GM12878 (cell line): Measurements from ENCODE around the gene SLC35G6. TPM values are rescaled to one million over a fixed set of nuclear protein-coding genes. Genes with fewer than 3 reads are reported as not detected.

Source experiments
- ATAC-seq: fragments of 200-7000 bp; cut with Tn5 transposase; 3 replicates; pipeline ENCODE4 v1.9.1; 2020; ENCODE audit warnings: mild to moderate bottlenecking, moderate library complexity
- BruUV-seq: library from RNA; stranded (reverse); fragments of 400-500 nt; replicated peaks from 2 replicates; lab custom pipeline; 2021; lab: Mats Ljungman, UMichigan
- CTCF ChIA-PET: fragments of 300-600 bp; sonication (Branson Sonifier 250); formaldehyde crosslinking; extraction: SDS; loops from one replicate; lab custom pipeline; 2021; ENCODE audit warnings: inconsistent platforms; lab: Yijun Ruan, JAX
- POLR2A ChIA-PET: fragments of 350-600 bp; formaldehyde crosslinking; extraction: SDS; loops from one replicate; lab custom pipeline; 2021; ENCODE audit warnings: inconsistent platforms; lab: Charles Lee
- RAD21 ChIA-PET: fragments of 300-600 bp; sonication (Branson Sonifier 250); formaldehyde crosslinking; loops from one replicate; lab custom pipeline; 2023; ENCODE audit warnings: antibody characterized with exemption; ENCODE audit not compliant: unreplicated experiment; lab: Charles Lee
- SMC1A ChIA-PET: fragments of 300-600 bp; sonication (Branson Sonifier 250); formaldehyde crosslinking; loops from one replicate; lab custom pipeline; 2023; ENCODE audit not compliant: unreplicated experiment, uncharacterized antibody; lab: Charles Lee
- DNase-seq: peaks from one replicate; pipeline ENCODE4 v3.0.0-alpha.2; 2011; ENCODE audit warnings: low read depth, low spot score
- FAIRE-seq: peaks from 3 replicates; lab custom pipeline; 2011; peaks lifted over from hg19 to GRCh38; lab: Jason Lieb, UNC
- H2AFZ ChIP-seq: 2 replicates; pipeline ENCODE4 v1.6.0; 2011; ENCODE audit warnings: low read depth, low read length, control low read depth; ENCODE audit not compliant: control insufficient read depth
- H3K27ac ChIP-seq: 2 replicates; pipeline ENCODE4 v1.5.1; 2011; ENCODE audit warnings: control low read depth; ENCODE audit not compliant: control insufficient read depth, insufficient read depth
- H3K27me3 ChIP-seq, 2 experiments: replicated peaks in 1 of 2; 2 replicates each; pipeline versions ENCODE4 v1.6.0 to v1.6.1; 2011; ENCODE audit warnings: low read length in 1 of 2; ENCODE audit not compliant: control insufficient read depth in 2 of 2, insufficient read depth in 2 of 2
- H3K36me3 ChIP-seq, 2 experiments: 2 replicates each; pipeline ENCODE4 v1.5.1; 2011; ENCODE audit warnings: low read length in 1 of 2; ENCODE audit not compliant: control insufficient read depth in 2 of 2, insufficient read depth in 2 of 2
- H3K4me1 ChIP-seq: 2 replicates; pipeline ENCODE4 v1.6.1; 2011; ENCODE audit warnings: mild to moderate bottlenecking, low read length, moderate library complexity, mixed read lengths; ENCODE audit not compliant: control insufficient read depth, insufficient read depth
- H3K4me2 ChIP-seq: 2 replicates; pipeline ENCODE4 v1.6.0; 2011; ENCODE audit warnings: control low read depth; ENCODE audit not compliant: control insufficient read depth, insufficient read depth
- H3K4me3 ChIP-seq: fragments of 200-600 bp; sonication (generic); 2 replicates; pipeline ENCODE4 v1.5.1; 2016
- H3K79me2 ChIP-seq: 2 replicates; pipeline ENCODE4 v1.6.0; 2011; ENCODE audit warnings: low read length; ENCODE audit not compliant: control insufficient read depth, insufficient read depth
- H3K9ac ChIP-seq: 2 replicates; pipeline ENCODE4 v1.8.0; 2011; ENCODE audit warnings: low read length, control low read depth, mixed read lengths; ENCODE audit not compliant: control insufficient read depth, insufficient read depth
- H3K9me3 ChIP-seq: replicated peaks from 3 replicates; pipeline ENCODE4 v1.5.1; 2011; ENCODE audit warnings: mild to moderate bottlenecking, low read length; ENCODE audit not compliant: control insufficient read depth, insufficient read depth
- H4K20me1 ChIP-seq: 2 replicates; pipeline ENCODE4 v1.6.0; 2011; ENCODE audit not compliant: control insufficient read depth, insufficient read depth
- CHD4 ChIP-seq: fragments of 200-600 bp; sonication (generic); IDR thresholded peaks from 2 replicates; pipeline ENCODE4 v1.6.1; 2016; ENCODE audit warnings: mild to moderate bottlenecking
- MTA2 ChIP-seq: fragments of 450-650 bp; IDR thresholded peaks from 2 replicates; pipeline ENCODE4 v1.6.1; 2016; ENCODE audit warnings: low read depth, mild to moderate bottlenecking, moderate library complexity
- RB1 ChIP-seq: fragments of 450-650 bp; formaldehyde crosslinking; IDR thresholded peaks from 2 replicates; pipeline ENCODE4 v1.6.1; 2017; ENCODE audit warnings: mild to moderate bottlenecking, borderline replicate concordance
- RFX5 ChIP-seq: IDR thresholded peaks from 2 replicates; pipeline ENCODE4 v1.6.1; 2011; ENCODE audit warnings: low read depth, low read length, improper control_type of control experiment
- RUNX3 ChIP-seq: IDR thresholded peaks from 2 replicates; pipeline ENCODE4 v1.6.1; 2012; ENCODE audit warnings: low read length, inconsistent platforms
- ZBTB4 ChIP-seq: fragments of 450-650 bp; formaldehyde crosslinking; IDR thresholded peaks from 2 replicates; pipeline ENCODE4 v1.4.0; 2022; ENCODE audit warnings: mild to moderate bottlenecking, moderate library complexity
- ZSCAN29 ChIP-seq: fragments of 450-650 bp; IDR thresholded peaks from 2 replicates; pipeline ENCODE4 v1.6.1; 2017; ENCODE audit warnings: mild to moderate bottlenecking, moderate library complexity
- WGBS: methylation state at CpG from one replicate; pipeline ENCODE4 v1.1.6; 2016; ENCODE audit warnings: low lambda C conversion rate; ENCODE audit not compliant: insufficient replicate concordance, insufficient coverage; ENCODE audit errors: missing lambda C conversion rate; 5-methylcytosine and 5-hydroxymethylcytosine counted together
- in situ Hi-C: fragments of 300-500 bp; cut with MboI; formaldehyde crosslinking; loops from 9 replicates; pipeline ENCODE4 v1.14.3; 2018; ENCODE audit warnings: mixed read lengths
- intact Hi-C: fragments of 100-400 bp; cut with micrococcal nuclease; formaldehyde crosslinking; loops from one replicate; pipeline ENCODE4 v1.14.2; 2022; ENCODE audit not compliant: unreplicated experiment
- polyA plus RNA-seq, 11 experiments: library from polyadenylated mRNA; depleted of rRNA in 4 of 11; unstranded in 6 of 11; stranded (reverse) in 5 of 11; fragments of >200 nt; fragmentation: Nextera tagmentation in 4 of 11; fragmentation: Illumina TruSeq in 1 of 11; extraction: Ambion mirVana in 4 of 11; extraction: Trizol in 1 of 11; gene quantifications; 1 replicate in 1 of 11; 2 replicates in 10 of 11; pipeline versions ENCODE4 v1.2.1 to v1.2.3, GENCODE V29; 2011 to 2016; ENCODE audit warnings: inconsistent platforms in 2 of 11, missing spikeins in 2 of 11, low read depth in 1 of 11
- total RNA-seq, 4 experiments: library from RNA; depleted of rRNA in 3 of 4; stranded (reverse); fragments of >200 nt in 3 of 4; fragmentation: Illumina TruSeq in 1 of 4; extraction: Trizol in 1 of 4; gene quantifications; 2 replicates each; pipeline versions ENCODE4 v1.2.1 to v1.2.3, GENCODE V29; 2013 to 2021

Gene SLC35G6
- total and polyA plus RNA-seq, 10 of the 15 experiments (the other 5 are each of a cell fraction or from before 2014, with no cell fraction given), result 0.20 TPM; not detected in 9

- Histone ChIP-seq H3K9ac (no peak overlapping the region), H3K4me1 (no peaks in the 10 kb centered on the region), H2AFZ (no peak overlapping the region), H3K27me3 (no peaks in the 10 kb centered on the region), H4K20me1 (peaks cover 7% of the 10 kb centered on the region), H3K4me2 (no peak overlapping the region)
- 95% methylated on average over 14 of the region's 14 CpGs for WGBS
- DNase-seq, result no peak
- ATAC-seq, result no peak
- intact Hi-C loops, result no loop called here
- no peak for FAIRE-seq
- no TSS peak for BruUV-seq
- ChIA-PET POLR2A (interaction anchor here (0.6 to 1.1 kb wide), 2 partner anchors 54 to 57 kb away, joined by 3 read pairs; no protein-coding TSS in a partner anchor), CTCF (interaction anchor here (0.7 kb wide), 1 partner anchor 17 kb away, joined by 3 read pairs; no protein-coding TSS in a partner anchor), RAD21 (no interaction called here), SMC1A (interaction anchor here (0.9 kb wide), 1 partner anchor 11 kb away, joined by 3 read pairs; no protein-coding TSS in a partner anchor)
- TF ChIP-seq ZBTB4 (no peak), RFX5 (no peak), RB1 (no peak), CHD4 (no peak), ZSCAN29 (no peak), RUNX3 (no peak), MTA2 (no peak)
- TF ChIP-seq, all 136 proteins: peak for 0
- Histone ChIP-seq H3K79me2 (peaks cover 22% of the 10 kb centered on the region), H3K4me3 (no peak overlapping the region), H3K9me3 (no peaks in the 10 kb centered on the region), H3K27ac (no peak overlapping the region), H3K36me3 (peaks cover 48 to 53% of the 10 kb centered on the region in 2 experiments)
- in situ Hi-C loops, result no loop called here
Measured at GRCh38 chr17:7497636-7498035, 16.4 kb downstream of the SLC35G6 start.
